NCI-H510A treated with DMSO at 0.1 percent for 48 hours (cell line): Measurements from ENCODE around the gene DAZ4.
"Not testable (repeated sequence)": the region's sequence is repeated elsewhere in the genome, so short reads cannot be mapped to it uniquely, and the experiment has no call there.

Experiments used
- DNase-seq: peaks from one replicate; lab custom pipeline; 2025; lab: John Stamatoyannopoulos, UW

Gene DAZ4

GRCh38 chrY:24833619-24834018, at the start of gene DAZ4:
Gene DAZ4 (plus strand): TSS chrY:24833919. CDS start chrY:24834127, 208 bp downstream.
- DNase-seq, result not testable (repeated sequence)

GRCh38 chrY:24813293-24813692, 20.4 kb upstream of the DAZ4 start, which contains the start of gene DAZ3:
Gene DAZ3 (minus strand): TSS chrY:24813393. CDS start chrY:24813185, 208 bp downstream.
- DNase-seq, result not testable (repeated sequence)

GRCh38 chrY:24821836-24822235, 11.9 kb upstream of the DAZ4 start:
- DNase-seq, result not testable (repeated sequence)

- not testable (repeated sequence) for DNase-seq
These were observed 9.4 kb upstream of the DAZ4 start for GRCh38 chrY:24824184-24824879.

GRCh38 chrY:24825069-24825468, 8.7 kb upstream of the DAZ4 start:
- DNase-seq, result not testable (repeated sequence)
